Measurements from ENCODE around the gene TOM1L1.

The TOM1L1 gene

GRCh38 chr17:54898576-54898975 is 2.1 kb upstream of the TOM1L1 start:
- in situ Hi-C loops (cut with MboI; ENCODE audit: low sequenced_read_pairs), result no loop called here

GRCh38 chr17:54899201-54899600 is 1.5 kb upstream of the TOM1L1 start:
- in situ Hi-C loops (cut with MboI; ENCODE audit: low sequenced_read_pairs), result no loop called here

DNA sequence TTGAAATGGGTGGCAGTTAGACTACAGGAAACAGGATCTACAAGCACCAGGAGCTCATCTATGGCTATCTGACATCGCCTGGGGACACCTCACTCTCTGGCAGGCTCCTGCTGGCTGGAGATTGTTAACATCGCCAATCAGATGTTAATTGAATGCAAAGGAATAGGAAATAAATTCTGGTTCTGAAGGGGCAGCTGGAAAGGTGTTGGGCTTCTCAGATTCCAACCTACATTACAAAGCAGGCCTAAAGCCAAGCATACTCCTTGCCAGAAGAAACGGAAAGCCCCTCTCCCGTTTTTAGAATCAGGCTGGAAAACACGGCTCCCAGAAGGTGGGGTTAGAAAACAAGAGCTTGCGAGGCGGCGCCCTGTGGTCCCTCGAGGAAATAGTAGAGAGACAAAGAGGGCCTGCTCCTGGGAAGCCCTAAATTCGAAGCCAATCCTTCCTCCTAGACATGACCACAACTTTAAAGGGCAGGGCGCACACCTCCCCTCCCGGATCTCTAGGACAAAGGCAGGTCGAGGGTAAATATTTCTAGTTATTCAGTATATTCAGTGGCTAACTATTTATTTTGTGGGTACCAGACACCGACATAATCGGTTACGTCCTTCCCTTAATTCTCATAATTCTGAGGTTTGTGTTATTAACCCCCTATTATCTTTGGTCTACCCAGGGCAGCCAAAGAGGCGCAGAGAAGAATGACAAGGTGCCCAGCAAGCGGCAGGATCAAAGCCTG is 763 bp upstream of the TOM1L1 start:
- in situ Hi-C loops (cut with MboI; ENCODE audit: low sequenced_read_pairs), result no loop called here

- in situ Hi-C loops (cut with MboI; ENCODE audit: low sequenced_read_pairs), result no loop called here
Observed at GRCh38 chr17:54901230-54901822, 674 bp downstream of the TOM1L1 start.

DNA sequence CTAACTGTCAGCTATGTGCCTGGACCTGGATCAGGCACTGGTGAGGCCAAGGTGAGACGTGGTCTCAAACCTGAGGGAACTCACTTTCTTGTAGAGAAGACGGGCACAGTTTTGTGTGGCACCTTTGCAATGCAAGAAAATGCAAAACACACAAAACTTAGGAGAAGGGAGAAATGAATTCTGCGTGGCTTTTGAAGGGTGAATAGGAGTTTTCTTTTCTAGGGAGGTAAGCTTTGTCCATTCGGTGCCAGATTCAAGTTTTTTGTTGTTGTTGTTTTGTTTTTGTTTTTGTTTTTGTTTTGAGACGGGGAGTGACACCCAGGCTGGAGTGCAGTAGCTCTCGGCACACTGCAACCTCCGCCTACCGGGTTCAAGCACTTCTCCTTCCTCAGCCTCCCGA is 1.4 kb downstream of the TOM1L1 start:
- in situ Hi-C loops (cut with MboI; ENCODE audit: low sequenced_read_pairs), result no loop called here

DNA sequence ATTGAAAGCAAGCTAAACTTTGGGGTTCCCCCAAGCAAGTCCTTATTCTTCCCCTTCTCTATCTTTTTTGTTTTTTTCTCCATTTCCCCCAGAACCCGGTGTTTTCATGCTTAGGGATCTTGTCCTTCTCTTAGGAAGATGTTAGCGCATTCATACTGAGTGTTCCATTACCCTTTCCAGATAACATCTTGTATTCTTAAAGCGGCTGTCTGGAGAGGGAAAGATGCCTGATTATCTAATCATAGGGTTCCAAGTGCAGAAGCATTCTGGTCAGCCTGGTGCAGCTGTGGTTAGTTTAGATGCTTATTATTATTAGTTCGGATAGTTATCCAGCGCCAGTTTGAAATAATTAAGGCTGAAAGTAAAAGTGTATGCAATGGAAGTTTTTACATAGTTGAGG is 2.0 kb downstream of the TOM1L1 start:
- in situ Hi-C loops (cut with MboI; ENCODE audit: low sequenced_read_pairs), result no loop called here

- in situ Hi-C loops (cut with MboI; ENCODE audit: low sequenced_read_pairs), result no loop called here
Observed at GRCh38 chr17:54903375-54903774, 2.7 kb downstream of the TOM1L1 start.

- in situ Hi-C loops (cut with MboI; ENCODE audit: low sequenced_read_pairs), result no loop called here
Observed at GRCh38 chr17:54906683-54907082, 6.0 kb downstream of the TOM1L1 start.

DNA sequence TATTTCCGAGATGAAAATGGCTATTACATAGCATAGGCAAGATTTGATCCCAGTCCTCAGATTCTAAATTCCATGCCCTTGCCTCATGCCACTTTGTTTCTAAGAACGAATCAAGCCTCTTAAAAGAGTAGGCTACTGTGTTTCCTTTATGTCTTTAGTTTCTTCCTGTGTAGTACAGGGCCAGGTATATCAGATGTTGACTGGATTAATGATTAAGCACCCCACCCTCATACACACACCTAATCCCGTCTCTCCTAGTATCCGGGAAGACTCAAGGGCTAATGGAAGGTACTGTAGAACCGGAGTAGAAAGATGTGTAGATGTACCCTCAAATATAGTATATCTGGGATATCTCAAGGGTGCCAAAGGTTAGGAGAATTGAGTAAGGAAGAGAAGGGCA is 6.7 kb downstream of the TOM1L1 start:
- in situ Hi-C loops (cut with MboI; ENCODE audit: low sequenced_read_pairs), result no loop called here

DNA sequence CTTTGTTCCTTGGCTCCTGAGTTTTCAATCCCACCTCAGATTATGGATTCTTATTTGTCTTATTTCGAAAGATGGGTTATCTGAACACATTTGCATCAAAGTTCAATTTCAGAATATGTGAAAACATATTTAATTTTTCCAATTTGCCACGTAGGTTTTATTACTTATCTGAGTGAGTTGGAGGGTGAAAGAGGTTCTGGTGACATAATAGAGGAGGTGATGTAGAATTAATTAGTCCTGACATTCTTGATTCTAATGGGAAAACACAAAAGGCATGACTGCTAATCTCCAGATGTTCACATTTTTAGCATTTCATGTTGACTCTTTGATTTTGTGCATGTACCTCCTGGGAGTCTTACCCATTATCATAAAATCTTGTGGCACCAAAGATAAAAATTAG is 9.1 kb downstream of the TOM1L1 start:
- in situ Hi-C loops (cut with MboI; ENCODE audit: low sequenced_read_pairs), result no loop called here

DNA sequence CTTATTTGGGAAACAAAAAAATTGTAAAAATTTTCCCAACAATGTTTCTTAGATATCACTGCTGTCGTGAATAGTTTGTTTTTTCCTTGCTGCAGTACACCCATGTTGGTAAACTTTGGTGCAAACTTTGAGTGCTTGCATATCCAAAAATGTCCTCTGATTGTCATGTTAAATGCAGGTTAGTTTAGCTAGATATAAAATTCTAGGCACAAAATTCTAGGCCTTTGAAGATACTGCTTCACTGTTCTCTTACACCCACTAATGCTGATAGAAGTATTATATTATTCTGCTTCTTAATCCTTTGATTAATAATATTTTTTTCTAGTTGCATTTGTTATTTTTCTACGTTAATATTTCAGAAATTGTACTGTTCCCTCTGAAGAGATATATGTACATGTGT is 16.1 kb downstream of the TOM1L1 start:
- in situ Hi-C loops (cut with MboI; ENCODE audit: low sequenced_read_pairs), result no loop called here

DNA sequence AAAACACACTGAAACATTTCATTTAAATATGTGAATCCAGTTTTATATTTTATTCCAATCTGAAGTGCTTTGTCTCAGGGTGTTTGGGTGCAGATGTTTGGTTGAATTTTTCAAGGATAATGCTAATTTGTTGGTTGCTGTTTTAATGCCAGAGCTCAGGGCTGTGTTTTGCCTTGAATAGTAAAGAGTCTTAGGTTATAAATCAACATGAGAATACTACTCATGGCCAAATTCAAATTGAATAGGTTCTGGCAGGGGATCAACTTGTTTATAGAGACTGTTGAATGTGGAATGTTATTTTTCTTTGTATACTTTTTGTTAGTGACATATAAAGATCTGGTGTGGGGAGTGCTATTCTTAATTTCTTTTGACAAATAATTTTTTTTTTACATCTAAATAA is 18.8 kb downstream of the TOM1L1 start:
- in situ Hi-C loops (cut with MboI; ENCODE audit: low sequenced_read_pairs), result no loop called here

DNA sequence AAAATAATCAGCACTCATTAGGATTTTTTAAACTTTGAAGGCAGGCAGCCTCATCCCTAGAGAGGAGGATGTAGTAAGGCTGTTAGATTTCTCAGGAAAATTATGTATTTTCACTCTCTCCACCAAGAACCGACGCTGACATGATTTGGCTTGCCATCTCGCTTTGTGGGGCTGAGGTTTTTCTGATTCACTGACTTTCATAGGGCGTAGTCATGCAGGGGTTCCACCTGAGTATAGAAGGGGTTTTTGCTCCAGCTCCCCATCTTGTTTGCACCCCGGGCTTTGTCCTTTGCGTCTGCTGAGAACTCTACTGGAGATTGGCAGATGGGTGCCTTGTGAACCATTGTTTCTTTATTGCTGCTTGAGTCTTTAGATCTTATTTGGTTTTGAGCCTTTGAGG is 20.2 kb downstream of the TOM1L1 start:
- in situ Hi-C loops (cut with MboI; ENCODE audit: low sequenced_read_pairs), result no loop called here

GRCh38 chr17:54924405-54924804 is 23.8 kb downstream of the TOM1L1 start:
- in situ Hi-C loops (cut with MboI; ENCODE audit: low sequenced_read_pairs), result no loop called here

- in situ Hi-C loops (cut with MboI; ENCODE audit: low sequenced_read_pairs), result no loop called here
Observed at GRCh38 chr17:54927525-54927924, 26.9 kb downstream of the TOM1L1 start.

DNA sequence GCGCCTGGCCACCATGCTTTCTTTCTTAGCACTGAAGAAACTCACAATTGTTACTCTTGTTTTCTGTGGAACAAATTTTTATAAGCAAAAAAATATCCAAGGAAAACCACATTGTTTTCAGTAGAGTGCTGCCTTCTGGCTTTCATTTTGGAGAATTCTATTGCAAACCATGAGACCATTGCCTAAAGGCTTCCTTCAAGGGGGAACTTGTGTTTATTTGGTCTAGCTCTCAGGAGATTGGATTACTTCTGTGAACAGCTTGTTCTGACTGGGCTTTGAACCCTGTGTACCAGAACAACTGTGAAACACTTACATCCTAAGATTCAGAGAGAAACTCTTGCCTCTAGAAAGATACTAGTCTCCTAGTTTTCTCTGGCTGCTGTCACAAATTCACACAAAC is 32.1 kb downstream of the TOM1L1 start:
- in situ Hi-C loops (cut with MboI; ENCODE audit: low sequenced_read_pairs), result no loop called here

GRCh38 chr17:54933921-54934320 is 33.3 kb downstream of the TOM1L1 start:
- in situ Hi-C loops (cut with MboI; ENCODE audit: low sequenced_read_pairs), result no loop called here

- in situ Hi-C loops (cut with MboI; ENCODE audit: low sequenced_read_pairs), result no loop called here
Observed at GRCh38 chr17:54935471-54935870, 34.8 kb downstream of the TOM1L1 start.

GRCh38 chr17:54937018-54937417 is 36.4 kb downstream of the TOM1L1 start:
- in situ Hi-C loops (cut with MboI; ENCODE audit: low sequenced_read_pairs), result no loop called here

DNA sequence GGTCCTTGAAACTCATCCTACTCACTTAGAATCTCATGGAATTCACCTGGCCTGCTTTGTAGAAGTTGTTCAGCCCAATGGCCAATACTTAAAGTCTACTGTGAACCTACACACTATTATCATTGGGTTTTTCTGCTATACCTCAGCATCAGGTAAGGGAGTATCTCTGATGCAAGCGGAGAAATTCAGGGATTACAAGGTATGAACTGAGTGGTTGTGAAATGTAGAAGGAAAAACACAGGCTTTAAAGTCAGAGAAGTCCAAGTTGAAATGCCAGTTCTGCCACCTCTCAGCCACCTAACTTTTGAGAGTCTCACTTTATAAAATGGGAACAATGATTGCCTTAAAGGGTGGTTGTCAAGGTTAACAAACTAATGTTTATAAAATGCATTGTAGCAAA is 36.8 kb downstream of the TOM1L1 start:
- in situ Hi-C loops (cut with MboI; ENCODE audit: low sequenced_read_pairs), result no loop called here

- in situ Hi-C loops (cut with MboI; ENCODE audit: low sequenced_read_pairs), result no loop called here
Observed at GRCh38 chr17:54941285-54941684, 40.6 kb downstream of the TOM1L1 start.

- in situ Hi-C loops (cut with MboI; ENCODE audit: low sequenced_read_pairs), result no loop called here
Observed at GRCh38 chr17:54944796-54945195, 44.1 kb downstream of the TOM1L1 start.

DNA sequence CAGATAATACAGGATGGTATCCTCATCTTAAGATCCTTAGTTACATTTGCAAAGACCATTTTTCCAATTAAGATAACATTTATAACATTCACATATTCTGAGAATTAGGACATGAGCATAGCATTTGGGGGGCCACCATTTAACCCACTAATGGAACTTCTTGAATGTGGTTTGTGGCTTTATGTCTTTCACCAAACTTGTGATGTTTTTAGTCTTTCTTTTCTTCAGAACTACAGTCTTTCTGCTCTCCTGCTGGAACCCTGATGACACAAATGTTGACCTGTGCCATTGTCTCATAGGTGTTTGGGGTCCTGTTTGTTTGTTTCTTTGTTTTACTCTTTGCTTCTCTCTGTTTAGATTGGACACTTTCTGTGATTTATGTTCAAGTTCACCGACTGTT is 44.6 kb downstream of the TOM1L1 start:
- in situ Hi-C loops (cut with MboI; ENCODE audit: low sequenced_read_pairs), result no loop called here
